Germinal center (tissue), 1 donor: ENCODE results near the gene TMPRSS4.

Experiments used
- DNase-seq: peaks from one replicate; pipeline ENCODE4 v3.0.0; 2012; ENCODE audit warnings: mixed read lengths, low spot score

The TMPRSS4 gene

GRCh38 chr11:118153976-118154375 is 77.1 kb downstream of the TMPRSS4 start:
- no peak for DNase-seq

GRCh38 chr11:118154641-118155040 is 77.8 kb downstream of the TMPRSS4 start:
- no peak for DNase-seq

- no peak for DNase-seq
Observed at GRCh38 chr11:118155776-118156530, 79.1 kb downstream of the TMPRSS4 start.

- DNase-seq = no peak
Observed at GRCh38 chr11:118156531-118157185, 79.8 kb downstream of the TMPRSS4 start.

- DNase-seq = no peak
Observed at GRCh38 chr11:118157186-118157895, 80.5 kb downstream of the TMPRSS4 start.

- DNase-seq = no peak
Observed at GRCh38 chr11:118161786-118162185, 84.9 kb downstream of the TMPRSS4 start.

DNA sequence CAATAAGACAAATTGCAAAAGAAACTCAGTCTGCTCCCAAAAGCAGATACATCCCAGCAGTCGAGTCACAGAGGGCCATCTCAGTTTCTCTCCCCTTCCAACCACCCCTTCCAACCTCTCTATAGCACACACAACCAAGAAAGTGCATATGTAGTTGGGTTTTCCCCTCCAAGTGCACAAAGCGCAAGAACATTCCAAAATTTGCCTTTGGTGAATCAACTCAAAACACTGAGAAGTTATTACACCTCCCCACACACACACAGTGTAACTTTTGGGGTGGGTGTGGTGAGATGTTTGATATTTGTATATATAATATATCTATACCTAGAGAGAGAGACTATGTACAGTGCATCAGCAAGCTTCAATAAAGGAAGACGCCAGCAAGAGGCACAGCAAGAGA is 86.0 kb downstream of the TMPRSS4 start:
- DNase-seq = no peak

- DNase-seq = no peak
Observed at GRCh38 chr11:118163494-118163893, 86.6 kb downstream of the TMPRSS4 start.

GRCh38 chr11:118164885-118165284 is 88.0 kb downstream of the TMPRSS4 start:
- no peak for DNase-seq

- no peak for DNase-seq
Observed at GRCh38 chr11:118166641-118167040, 89.8 kb downstream of the TMPRSS4 start.

DNA sequence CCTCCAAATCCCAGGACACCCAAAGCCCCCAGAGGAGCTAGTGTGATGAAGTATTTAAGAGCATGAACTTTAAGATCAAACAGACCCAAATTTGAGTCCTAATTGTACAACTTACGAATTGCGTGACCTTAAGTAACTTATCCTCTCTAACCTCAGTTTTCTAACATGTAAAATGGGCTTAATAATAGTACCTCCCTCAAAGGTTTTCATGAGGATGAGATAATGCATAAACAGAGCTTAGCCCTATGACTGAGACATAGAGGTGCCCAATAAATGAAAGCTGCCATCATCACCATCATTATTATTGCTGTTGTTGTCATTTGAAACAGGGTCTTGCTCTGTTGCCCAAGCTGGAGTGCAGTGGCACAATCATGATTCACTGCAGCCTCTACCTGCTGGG is 90.4 kb downstream of the TMPRSS4 start:
- DNase-seq = no peak

DNA sequence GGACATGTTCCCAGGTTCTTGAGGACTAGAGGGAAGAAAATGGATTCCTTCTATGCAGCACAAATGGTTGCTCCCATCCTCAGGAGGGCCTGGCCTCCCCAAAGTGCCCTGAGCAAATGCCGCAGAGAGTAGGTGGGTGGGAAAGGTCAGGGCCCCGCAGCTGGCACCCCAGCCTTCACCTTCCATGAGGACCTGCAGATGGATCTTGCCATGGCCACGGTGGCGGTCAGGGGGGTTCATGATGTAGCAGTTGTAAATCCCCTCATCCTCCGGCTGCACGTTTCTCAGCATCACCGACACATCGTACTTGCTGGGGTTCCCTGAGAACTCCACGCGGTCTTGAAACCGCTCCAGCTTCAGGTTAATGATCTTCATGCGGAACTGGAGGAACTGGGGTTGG is 91.0 kb downstream of the TMPRSS4 start:
- no peak for DNase-seq

- DNase-seq = no peak
Observed at GRCh38 chr11:118168316-118168715, 91.4 kb downstream of the TMPRSS4 start.

GRCh38 chr11:118168751-118169150 is 91.9 kb downstream of the TMPRSS4 start:
- no peak for DNase-seq

DNA sequence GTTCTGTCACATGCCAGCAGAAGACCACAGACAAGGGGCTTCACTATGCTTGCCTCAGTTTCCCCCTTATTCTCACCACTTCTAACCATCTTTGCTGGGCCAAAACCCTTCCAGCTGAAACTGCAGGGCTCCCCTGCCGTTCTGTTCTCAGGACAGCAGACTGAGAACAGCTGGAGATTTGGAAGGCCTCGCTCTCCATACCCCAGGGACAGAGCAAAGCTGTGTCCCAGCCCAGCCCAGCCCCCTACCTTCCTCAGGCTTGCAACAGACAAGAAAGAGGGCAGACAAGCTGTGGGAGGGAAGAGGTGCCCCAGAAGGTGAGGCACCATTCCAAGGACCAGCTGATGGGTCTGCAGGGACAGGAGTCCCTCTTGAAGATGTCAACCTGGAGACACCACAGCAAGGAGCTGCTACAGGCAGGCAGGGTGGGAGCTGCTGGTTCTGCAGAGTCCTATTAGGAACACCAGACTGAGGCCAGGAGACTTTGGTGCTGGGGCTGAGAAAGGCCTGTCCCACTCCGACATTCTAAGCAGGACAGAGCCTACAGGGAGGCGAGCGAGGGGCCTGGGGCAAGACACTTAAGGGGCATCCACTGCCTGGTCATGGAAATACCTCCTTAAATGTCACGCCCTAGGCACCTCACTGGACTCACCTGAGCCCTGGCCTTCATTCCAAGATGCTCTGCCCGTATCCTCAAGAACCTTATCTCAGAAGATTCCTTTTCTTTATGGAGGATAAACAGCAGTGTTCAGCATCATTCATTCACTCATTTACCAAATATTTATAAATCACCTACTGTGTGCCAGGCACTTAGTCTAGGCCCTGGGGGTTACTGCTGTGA is 92.6 kb downstream of the TMPRSS4 start:
- no peak for DNase-seq

DNA sequence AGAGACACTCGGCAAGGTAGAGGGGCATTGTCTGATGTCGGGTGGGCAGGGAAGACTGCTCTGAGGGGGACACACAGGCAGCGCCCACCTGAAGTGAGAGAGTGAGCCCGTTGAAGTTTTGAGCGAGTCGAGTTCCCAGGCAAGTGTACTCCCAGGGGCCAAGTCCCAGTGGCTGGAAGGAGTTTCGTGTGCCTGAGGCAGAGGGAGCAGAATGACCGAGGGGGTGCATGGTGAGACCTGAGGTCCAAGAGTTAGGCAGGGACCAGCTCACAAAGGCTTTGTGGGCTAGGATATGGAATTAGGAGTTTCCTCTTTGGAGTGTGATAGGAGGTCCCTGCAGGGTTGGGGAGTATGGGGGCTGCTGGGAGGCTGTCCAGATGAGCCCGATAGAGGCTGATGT is 93.4 kb downstream of the TMPRSS4 start:
- DNase-seq = no peak

DNA sequence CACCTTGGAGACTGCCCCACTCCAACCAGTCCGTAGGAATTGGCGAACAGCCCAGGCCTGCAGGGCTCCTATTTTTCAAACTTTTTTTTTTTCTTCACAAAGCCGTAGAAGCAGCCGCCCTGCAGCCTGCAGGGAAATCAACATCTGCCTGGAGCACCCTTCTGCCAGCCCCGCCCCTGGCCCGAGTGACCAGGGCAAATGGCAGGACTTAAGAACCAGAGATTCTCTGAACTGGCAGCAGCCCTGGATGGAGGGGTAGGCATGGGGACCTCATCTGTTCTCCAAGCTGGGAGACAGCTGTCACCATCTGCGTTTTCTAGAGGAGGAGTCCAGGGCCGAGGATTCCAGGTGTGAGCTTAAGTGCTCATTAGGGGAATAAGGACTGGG is 94.0 kb downstream of the TMPRSS4 start:
- DNase-seq = no peak
